CD4-positive, alpha-beta T cell treated with Interleukin-17A for 4 hours (primary cell): Measurements from ENCODE around the gene CDK19.
A peak's percentile ranks its signal among the peaks of the same experiment; 100 is the strongest.

Source experiments
- DNase-seq: peaks from one replicate; pipeline ENCODE4 v3.0.0-alpha.2; 2020; ENCODE audit warnings: mixed read lengths

Gene CDK19

GRCh38 chr6:110567957-110568696 is 247.1 kb downstream of the CDK19 start:
- peak; percentile 3 for DNase-seq

- DNase-seq = no peak
Measured at GRCh38 chr6:110566346-110567125, 248.7 kb downstream of the CDK19 start.

DNA sequence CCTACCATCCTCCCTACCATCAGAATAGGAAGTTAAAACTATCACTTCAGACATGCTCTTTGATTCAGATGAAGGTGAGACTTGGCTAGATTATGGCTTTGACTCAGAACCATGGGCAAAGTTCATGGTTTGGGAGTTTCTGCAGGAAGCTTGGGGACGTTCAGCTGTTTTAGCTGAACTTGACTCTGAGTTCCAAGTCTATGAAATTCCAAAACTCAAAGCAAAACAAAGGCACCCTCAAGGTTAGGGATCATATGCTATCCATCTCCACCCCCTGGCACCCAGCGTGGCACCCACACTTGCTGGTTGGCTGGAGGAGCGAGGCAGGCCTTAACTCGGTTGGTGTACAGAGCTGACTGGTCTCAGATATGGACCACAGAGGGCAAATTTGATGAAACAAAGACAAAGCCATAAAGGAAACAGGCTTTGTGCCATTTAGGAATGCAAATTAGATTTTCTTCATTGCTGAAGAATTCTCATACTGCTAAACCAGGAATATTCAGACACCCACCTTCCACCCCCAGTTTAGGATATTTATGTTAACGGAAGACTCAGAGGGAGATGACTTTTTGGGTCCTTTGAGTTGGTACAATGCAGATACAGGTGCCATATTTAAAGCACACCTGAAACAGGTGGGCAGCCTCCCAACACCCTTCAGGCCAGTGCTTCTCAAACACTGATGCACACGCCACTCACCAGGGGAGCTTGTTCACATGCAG is 250.4 kb downstream of the CDK19 start:
- no peak for DNase-seq

GRCh38 chr6:110563711-110564110 is 251.6 kb downstream of the CDK19 start:
- no peak for DNase-seq

DNA sequence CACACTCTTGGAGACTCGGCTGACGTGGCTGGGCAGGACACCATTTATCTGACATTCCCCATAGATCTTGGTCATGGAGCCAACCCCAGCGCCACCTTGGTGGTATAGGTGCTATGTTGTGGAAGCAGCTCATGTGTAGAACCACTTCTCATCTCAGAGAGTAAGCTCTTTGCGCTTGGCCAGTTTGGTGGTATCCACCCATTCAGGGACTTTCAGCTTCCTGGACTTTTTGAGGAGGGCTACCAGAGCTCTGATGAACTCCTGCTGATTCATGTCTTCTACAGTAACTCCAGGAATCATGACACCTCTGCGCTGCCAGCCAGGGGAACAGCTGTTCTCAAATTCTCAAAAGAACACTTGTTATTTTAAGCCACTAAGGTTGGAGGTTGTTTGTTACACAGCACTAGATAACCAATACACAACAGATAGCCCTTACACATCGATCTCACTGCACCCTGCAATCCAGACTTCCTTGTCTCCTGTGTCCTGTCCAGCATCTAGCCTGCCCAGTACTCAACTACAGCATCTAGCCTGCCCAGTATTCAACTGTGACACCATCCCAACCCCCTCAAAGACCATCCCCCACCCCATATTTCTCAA is 252.9 kb downstream of the CDK19 start:
- DNase-seq = no peak

- DNase-seq = no peak
Measured at GRCh38 chr6:110561696-110562095, 253.6 kb downstream of the CDK19 start.

DNA sequence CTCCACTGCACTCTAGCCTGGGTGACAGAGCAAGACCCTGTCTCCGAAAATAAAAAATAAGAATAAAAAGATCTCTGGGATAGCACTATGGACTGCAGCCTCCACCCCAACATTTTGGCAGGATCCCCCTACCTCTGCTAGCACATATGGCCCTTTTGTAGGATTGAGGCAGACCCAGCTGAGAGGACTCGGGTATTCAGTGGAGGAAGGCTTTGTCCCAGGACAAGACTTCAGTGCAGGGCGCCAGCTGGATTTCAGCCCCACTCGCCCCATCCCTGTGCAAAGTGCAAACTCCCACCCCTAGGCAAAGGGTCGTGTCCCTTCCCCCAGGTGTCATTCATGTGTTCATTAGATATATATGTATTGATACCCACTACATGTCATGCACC is 254.3 kb downstream of the CDK19 start:
- DNase-seq = no peak

- DNase-seq = peak; percentile 12
Measured at GRCh38 chr6:110560239-110561007, 254.8 kb downstream of the CDK19 start.
